CD4-positive, alpha-beta T cell treated with Interleukin-15 for 4 hours (primary cell): ENCODE measurements around the gene IRAK2.
"Not testable (repeated sequence)": the region's sequence is repeated elsewhere in the genome, so short reads cannot be mapped to it uniquely, and the experiment has no call there.

Experiments used
- DNase-seq: peaks from one replicate; pipeline ENCODE4 v3.0.0-alpha.2; 2020; ENCODE audit warnings: low spot score

The IRAK2 gene, protein sequence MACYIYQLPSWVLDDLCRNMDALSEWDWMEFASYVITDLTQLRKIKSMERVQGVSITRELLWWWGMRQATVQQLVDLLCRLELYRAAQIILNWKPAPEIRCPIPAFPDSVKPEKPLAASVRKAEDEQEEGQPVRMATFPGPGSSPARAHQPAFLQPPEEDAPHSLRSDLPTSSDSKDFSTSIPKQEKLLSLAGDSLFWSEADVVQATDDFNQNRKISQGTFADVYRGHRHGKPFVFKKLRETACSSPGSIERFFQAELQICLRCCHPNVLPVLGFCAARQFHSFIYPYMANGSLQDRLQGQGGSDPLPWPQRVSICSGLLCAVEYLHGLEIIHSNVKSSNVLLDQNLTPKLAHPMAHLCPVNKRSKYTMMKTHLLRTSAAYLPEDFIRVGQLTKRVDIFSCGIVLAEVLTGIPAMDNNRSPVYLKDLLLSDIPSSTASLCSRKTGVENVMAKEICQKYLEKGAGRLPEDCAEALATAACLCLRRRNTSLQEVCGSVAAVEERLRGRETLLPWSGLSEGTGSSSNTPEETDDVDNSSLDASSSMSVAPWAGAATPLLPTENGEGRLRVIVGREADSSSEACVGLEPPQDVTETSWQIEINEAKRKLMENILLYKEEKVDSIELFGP

DNA sequence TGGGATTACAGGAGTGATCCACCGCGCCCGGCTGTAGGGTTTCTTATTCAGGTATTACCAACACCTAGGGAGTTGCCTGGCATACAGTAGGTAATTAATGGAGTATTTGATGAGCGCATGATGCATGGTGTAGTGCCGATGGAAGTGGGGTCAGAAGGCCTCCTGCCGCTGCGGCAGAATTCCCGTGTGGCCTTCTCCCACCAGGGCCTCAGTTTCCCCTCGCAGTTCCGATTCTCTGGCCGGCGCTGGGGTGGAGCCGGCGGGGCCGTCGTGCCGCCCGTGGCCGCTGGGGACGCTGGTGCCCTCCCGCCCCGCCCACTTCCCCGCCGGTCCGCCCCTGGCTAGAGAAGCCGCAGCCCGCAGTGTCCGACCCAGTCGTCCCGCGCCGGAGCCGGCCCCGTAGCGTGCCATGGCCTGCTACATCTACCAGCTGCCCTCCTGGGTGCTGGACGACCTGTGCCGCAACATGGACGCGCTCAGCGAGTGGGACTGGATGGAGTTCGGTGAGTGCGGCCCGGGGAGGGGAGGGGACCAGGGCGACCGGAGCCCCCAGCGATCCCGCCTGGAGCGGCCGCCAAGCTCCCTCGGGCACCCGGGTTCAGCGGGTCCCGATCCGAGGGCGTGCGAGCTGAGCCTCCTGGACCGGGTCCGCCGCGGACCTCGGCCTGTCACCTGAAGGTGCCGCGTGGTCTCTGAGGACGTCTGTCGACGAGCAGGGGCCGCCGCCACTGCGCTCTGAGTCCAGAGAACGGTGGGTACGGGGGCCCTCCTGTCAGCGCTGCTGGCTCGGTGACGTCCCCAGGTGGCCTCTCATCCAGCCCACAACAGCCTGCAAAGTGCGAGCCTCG lies at the start of gene IRAK2:
IRAK2 (plus strand) TSS at position 374 of the 848 bp plus-strand sequence; CDS start at position 410, 36 bp downstream.
- DNase-seq = peak; percentile 41

DNA sequence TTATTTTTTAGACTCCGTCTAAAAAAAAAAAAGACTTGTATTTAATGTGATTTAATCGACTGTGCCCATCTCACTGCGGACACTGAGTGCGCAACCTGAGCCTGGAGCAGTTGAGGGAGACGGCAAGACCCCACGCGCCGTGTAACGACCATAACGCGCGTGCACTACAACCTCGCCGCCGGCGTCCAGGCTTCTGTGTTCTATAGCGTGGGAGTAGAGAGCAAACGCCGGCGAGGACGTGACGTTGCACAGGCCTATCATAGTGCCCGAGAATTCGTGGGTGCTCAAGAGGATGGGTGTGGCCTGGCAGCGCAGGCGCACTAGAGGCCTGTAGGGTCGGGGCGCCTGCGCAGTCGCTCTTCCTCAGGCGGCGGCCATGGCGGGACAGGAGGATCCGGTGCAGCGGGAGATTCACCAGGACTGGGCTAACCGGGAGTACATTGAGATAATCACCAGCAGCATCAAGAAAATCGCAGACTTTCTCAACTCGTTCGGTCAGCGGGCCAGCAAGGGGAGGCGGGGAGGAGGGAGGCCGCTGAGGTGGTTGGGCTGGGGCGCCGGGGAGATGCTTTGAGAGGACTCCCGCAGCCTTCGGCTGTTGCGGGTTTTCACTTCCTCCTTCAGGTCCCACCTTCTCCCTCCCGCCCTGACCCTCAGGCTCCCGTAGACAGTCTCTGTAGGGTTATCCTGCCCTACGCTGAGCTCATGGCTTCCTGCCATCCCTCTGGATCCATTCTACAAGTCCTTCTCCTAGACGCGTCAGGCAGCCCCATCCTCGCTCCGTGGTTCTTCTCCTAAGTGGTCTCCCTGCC lies 49.2 kb upstream of the IRAK2 start, which contains the start of gene BRK1:
BRK1 (plus strand) TSS at position 350 of the 812 bp plus-strand sequence; CDS start at position 377, 27 bp downstream.
- peak; percentile 94 for DNase-seq

DNA sequence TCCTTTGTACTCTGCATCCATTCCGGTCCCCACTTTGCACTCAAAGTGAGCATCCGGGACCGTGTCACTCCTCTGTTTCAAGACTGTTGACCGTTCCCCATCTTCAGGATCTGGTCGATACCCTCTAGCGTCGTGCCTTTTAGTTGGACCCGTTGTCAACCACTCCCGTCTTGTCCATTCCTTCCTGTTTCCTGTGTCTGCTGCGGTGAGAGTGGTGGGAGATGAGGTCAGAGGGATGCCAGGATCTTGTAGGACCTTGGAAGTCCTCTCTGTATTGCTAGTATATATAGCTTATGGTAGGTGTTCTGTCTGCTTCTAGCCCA lies 48.6 kb upstream of the IRAK2 start:
- no peak for DNase-seq

DNA sequence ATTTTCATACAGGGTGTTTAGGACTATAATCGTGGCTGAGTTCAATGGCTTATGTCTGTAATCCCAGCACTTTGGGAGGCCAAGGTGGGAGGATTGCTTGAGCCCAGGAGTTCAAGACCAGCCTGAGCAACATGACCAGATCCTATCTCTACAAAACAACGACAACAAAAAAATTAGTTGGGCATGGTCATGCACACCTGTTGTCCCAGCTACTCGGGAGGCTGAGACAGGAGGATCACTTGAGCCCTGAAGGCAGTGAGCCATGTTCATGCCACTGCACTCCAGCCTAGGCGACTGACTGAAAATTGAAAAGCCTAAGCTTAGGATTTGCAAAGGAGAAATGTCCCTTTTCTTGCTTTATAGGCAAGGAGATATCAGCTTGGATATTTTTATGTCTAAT lies 47.8 kb upstream of the IRAK2 start:
- no peak for DNase-seq

DNA sequence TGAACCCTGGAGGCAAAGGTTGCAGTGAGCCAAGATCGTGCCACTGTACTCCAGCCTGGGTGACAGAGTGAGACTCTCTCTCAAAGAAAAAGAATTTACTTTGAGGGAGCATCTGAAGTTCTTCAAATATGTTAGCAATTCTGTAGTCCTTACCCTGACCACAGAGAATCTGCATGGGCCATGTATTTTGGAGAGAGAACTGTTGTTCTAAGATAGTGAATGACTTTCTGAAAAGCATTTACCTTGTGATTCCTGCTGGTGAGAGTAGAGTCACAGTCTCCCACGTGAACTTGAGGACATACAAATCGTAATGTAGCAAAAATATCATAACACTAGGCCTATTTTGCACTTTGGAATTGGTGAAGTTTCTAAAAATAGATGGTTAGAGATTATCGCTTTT lies 45.3 kb upstream of the IRAK2 start:
- no peak for DNase-seq

DNA sequence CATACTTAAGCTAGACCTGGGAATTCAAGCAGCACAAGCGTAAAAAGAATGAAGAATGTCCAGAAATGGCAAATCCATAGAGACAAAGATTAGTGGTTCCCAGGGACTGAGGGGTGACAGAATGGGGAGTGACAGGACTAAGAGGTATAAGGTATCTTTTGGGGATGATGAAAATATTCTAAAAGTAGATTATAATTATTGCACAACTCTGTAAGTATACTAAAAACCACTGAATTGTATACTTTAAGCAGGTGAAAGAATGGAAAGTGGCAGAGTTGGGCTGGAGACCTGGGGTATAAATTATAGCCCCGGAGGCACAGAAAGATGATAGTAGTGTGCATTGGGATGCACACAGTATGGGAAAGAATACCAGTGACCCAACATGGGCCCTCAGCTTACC lies 43.7 kb upstream of the IRAK2 start:
- no peak for DNase-seq

DNA sequence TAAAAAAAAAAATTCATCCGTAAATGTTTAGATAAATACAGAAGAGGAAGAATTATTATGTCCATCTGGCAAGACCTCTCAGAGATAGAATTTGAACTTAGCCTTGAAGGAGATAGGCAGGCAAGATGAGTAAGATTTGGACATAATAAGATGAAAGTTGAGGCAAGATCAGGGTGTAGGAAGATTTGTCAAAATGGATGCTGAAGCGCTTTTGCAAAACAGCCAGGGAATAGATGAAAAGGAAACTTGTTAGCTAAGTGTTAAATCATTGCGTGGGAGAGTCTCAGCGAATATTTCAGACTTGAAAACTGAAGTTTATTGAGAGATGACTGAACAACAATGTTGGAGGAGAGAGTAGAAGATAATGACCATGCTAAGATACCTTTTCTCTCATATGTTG lies 42.0 kb upstream of the IRAK2 start:
- DNase-seq = no peak

DNA sequence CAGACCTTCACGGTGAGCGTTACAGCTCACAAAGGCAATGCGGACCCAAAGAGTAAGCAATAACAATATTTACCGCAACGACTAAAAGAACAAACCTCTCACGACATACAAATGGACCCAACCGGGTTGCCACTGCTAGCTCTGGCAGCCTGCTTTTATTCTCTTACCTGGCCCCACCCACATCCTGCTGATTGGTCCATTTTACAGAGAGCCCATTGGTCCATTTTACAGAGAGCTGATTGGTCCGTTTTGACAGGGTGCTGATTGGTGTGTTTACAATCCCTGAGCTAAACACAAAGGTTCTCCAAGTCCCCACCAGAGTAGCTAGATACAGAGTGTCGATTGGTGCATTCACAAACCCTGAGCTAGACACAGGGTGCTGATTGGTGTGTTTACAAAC lies 28.8 kb upstream of the IRAK2 start:
- DNase-seq = not testable (repeated sequence)

DNA sequence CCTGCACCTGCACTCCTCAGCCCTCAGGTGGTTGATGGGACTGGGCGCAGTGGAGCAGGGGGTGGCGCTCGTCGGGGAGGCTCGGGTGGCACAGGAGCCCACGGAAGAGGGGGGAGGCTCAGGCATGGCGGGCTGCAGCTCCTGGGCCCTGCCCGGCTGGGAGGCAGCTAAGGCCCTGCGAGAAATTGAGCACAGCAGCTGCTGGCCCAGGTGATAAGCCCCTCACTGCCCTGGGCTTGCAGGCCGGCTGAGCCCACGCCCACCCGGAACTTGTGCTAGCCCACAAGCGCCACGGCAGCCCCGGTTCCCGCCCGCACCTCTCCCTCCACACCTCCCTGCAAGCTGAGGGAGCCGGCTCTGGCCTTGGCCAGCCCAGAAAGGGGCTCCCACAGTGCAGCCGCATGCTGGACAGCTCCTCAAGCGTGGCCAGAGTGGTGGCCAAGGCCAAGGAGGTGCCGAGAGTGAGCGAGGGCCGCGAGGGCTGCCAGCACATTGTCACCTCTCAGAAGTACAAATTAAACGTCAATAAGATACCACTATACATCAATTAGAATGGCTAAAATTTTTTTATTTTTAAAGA lies 28.2 kb upstream of the IRAK2 start:
- DNase-seq = no peak

DNA sequence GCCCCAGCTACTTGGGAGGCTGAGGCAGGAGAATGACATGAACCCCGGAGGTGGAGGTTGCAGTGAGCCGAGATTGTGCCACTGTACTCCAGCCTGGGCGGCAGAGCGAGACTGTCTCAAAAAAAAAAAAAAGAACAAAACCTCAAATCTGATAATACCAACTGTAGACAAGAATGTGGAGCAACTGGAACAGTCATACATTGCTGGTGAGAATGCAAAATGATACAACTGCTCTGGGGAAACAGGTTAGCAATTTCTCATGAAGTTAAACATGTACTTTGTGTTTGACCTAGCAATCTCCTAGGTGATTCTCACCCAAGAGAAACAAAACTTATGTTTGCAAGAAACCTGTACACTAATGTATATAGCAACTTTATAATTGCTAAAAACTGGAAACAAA lies 27.5 kb upstream of the IRAK2 start:
- no peak for DNase-seq

DNA sequence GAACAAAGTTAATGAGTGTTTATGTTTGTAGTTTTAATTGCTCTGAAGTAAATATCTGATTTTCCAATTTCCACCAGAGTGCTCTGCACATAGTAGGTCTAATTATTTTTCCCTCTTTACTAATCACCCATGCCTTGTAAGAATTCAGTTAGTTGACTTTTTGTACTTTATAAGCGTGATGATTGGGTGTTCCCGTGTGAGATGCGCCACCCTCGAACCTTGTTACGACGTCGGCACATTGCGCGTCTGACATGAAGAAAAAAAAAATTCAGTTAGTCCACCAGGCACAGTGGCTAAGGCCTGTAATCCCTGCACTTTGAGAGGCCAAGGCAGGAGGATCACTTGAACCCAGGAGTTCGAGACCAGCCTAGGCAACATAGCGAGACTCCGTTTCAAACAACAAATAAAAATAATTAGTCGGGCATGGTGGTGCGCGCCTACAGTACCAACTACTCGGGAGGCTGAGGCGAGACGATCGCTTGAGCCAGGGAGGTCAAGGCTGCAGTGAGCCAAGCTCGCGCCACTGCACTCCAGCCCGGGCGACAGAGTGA lies 23.6 kb upstream of the IRAK2 start:
- DNase-seq = no peak

DNA sequence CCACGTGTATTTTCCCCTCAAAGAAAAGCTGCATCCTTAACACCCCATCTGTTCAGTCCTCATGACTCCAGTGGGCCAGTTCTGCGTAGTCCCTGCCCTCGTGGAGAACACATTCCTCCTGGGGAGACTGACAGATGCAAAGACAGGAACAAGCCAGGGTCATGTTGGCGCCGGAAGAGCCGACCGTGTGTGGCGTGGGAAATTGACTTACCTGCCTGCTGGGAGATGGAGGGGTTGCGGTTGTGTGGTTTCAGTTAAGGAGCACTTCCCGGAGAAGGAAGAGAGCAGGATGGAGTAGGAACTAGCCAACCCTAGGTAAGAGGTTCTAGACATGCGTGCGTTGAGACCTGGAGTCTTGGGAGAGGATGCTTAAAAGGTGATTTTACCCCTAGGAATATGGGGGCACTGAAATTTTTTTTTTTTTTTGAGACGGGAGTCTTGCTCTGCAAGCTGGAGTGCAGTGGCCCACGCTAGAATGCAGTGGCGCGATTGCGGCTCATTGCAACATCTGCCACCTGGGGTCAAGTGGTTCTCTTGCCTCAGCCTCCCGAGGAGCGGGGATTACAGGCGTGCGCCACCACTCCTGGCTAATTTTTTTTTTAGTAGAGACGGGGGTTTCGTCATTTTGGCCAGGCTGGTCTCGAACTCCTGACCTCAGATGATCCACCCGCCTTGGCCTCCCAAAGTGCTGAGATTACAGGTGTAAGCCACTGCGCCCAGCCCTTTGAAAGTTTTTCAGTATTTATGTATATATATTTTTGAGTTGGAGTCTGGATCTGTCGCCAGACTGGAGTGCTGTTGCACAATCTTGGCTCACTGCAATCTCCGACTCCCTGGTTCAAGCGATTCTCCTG lies 21.8 kb upstream of the IRAK2 start:
- no peak for DNase-seq

DNA sequence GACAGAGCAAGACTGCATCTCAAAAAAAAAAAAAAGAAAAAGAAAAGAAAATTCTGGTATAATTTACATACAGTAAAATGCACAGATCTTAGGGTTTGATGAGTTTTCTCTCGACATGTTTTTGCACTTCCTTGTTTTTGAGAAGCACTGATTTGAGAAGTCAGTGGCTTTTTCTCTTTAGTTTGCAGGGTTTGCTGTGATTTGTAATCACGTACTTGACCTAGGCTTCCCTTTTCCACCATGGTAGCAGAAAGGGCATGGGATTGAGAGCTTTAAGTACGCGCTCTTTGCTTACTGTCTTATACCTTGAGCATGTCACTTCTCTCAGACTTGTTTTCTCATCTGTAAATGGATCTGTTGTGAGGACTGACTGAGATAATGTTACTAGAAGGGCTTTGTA lies 19.0 kb upstream of the IRAK2 start:
- DNase-seq = no peak

DNA sequence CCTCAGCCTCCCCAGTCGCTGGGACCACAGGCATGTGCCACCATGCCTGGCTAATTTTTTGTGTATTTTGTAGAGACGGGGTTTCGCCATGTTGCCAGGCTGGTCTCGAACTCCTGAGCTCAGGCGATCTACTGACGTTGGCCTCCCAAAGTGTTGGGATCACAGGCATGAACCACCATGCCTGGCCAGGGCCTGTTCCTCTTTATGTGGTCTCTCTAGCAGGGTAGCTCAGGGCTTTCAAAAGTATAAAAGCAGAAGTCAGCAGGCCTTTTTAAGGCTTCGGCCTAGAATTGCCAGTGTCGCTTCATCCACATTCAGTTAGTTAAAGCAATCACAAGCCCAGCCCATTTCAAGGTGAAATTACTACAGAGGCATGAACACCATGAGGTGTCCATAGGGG lies 15.5 kb upstream of the IRAK2 start:
- DNase-seq = no peak

DNA sequence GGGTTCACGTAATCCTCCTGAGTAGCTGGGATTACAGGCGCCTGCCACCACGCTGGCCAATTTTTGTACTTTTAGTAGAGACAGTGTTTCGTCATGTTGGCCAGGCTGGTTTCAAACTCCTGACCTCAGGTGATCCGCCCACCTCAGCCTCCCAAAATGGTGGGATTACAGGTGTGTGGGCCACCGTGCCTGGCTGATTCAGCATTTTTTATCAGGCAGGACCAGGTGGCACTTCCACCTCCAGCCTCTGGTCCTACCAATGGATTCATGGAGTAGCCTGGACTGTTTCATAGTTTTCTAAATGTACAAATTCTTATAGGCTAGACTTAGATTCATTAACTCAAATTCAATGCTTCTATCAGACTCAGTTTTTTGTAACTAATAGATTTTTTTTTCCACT lies 13.7 kb upstream of the IRAK2 start:
- DNase-seq = no peak

DNA sequence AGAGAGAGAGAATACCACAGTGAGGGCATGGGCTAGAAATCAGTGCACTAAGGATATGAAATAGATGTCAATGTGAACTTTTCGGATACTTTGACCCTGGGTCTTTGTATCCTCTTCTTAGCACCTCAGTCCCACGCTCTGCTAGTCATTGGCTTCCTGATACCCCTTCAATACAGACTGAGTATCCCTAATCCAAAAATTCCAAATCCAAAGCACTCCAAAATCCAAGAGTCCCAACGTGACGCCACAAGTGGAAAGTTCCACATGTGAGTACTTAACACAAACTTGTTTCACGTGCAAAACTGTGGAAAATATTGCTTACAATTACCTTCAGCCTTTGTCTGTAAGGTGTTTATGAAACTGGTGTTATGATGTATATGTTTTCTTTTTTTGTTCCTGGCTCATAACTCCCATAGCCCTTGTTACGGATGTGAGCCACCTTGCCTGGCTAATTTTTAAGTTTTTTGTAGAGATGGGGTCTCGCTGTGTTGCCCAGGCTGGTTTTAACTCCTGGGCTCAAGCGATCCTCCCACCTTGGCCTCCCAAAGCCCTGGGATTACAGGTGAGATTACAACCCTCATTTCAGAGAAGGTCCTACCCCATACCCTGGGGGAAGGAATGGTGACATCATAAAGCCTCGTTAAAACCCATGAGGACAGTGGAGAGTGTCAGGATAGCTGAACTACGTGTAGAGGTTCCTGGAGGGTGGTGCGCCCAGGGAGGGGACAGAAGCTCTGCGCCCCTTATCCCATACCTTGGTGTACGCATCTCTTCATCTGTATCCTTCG lies 10.2 kb upstream of the IRAK2 start:
- no peak for DNase-seq

DNA sequence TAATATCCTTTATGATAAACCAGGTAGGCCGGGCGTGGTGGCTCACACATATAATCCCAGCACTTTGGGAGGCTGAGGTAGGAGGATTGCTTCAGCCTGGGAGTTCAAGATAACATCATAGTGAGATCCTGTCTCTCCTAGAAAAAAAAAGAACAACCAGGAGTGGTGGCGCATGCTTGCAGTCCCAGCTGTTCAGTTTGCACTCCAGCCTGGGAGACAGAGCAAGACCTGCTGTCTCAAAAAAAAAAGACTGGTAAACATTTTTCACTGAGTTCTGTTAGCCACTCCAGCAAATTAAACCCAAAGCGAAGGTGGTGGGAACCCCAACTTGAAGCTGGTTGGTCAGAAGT lies 9.6 kb upstream of the IRAK2 start:
- DNase-seq = no peak

DNA sequence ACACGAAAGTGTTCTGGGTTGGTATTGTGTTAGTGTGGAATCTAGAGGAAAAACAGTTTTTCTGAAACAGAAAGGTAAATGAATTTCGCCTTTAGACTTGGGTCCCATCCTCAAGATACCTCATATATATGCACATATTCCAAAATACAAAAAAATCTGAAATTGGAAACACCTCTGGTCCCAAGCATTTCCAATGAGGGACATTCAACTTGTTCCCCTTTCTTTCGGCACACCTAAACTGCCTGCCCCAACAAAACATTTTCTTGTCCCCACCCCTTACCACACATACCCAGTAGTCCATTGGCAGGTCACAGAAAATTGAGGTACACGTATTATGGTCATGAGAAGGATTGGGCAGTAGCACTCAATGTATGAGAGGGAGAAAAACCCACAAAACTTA lies 9.1 kb upstream of the IRAK2 start:
- no peak for DNase-seq

DNA sequence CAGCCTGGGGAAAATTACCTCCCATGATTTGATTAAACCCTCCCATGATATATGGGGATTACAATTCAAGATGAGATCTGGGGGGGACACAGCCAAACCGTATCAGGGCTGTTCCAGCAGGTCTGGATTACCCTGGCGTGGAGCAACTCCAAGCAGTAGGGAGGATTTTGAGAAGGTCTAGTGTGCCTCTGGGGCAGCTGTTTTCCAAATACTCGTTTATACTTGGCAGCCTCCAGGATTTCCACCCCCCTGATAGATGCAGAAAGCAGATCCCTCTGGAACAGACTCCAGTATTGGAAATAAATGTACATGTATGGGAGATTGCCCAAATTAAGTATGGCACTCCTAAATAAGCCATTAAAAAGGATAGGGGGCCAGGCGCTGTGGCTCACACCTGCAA lies 7.7 kb upstream of the IRAK2 start:
- DNase-seq = no peak

DNA sequence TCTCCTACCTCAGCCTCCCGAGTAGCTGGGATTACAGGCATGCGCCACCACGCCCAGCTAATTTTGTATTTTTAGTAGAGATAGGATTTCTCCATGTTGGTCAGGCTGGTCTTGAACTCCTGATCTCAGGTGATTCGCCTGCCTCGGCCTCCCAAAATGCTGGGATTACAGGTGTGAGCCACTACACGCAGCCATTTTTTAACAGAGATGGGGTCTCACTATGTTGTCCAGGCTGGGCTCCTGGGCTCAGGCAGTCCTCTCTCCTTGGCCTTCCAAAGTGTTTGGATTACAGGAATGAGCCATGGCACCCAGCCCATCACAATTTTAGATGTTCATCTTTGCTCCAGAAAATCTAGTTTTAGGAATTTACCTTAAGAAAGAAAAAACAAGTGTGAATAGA lies 6.2 kb upstream of the IRAK2 start:
- DNase-seq = not testable (repeated sequence)
